ENCODE measurements around the gene UQCRHL.

Gene UQCRHL

GRCh38 chr1:15757575-15758342 lies 49.7 kb downstream of the UQCRHL start:
- peak; percentile 33 to 41 for DNase-seq (ENCODE audit: low read depth in 2 of 2)
- peak overlapping the region; percentile 75 to 88 for H3K4me3 ChIP-seq (replicated peaks in 1 of 2; ENCODE audit: low read depth in 2 of 2, low read length in 2 of 2)
- TF ChIP-seq CTCF (IDR thresholded peaks at IDR 0.05; ENCODE audit: low read depth, low read length): no peak

All from cardiac fibroblast (primary cell).